ENCODE measurements around the gene USP32.
"Not testable (repeated sequence)": the region's sequence is repeated elsewhere in the genome, so short reads cannot be mapped to it uniquely, and the experiment has no call there.

The USP32 gene

DNA sequence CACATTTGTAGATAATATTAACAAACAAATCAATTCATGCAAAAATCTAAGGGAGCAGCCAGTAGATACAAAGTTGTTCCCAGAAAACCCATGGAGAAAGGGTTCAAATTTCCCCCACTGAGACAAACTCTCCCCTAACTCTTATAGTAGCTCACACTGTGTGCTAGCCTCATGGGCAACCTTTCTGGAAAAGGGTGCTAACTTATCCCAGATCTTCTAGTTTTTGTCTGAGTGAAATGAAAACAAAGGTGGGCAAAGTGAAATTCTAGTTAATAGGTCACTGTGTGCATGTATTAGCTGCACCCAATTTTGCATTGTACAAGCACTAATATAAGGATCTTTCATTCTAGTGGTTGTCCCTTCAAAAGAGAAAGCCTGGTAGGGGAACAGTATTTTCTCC, 9.9 kb upstream of the USP32 start:
- no peak for DNase-seq

- no peak for DNase-seq
Observed at GRCh38 chr17:60398227-60398959, 6.5 kb upstream of the USP32 start.

DNA sequence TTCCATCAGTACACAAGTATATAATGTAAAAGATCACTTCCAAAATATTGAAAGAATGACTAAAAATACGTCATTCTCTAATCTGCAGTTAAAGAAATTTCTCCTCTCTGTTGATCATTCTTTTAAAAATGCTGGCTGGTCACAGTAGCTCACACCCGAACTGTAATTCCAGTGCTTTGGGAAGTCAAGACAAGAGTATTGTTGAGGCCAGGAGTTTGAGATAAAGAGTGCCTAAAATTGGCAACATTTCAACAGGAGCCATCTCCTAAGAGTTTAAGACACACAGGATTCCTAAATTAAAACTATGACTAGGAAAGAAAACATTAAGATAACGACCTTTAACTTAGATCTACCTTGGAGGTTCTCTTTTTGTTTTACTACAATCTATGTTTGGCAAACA, 4.5 kb upstream of the USP32 start:
- no peak for DNase-seq

- no peak for DNase-seq
Observed at GRCh38 chr17:60395508-60396065, 3.7 kb upstream of the USP32 start.

GRCh38 chr17:60393840-60394723, 2.1 kb upstream of the USP32 start:
- DNase-seq, result no peak

- DNase-seq, result peak; percentile 64 to 87
Observed at GRCh38 chr17:60392845-60393702, 1.1 kb upstream of the USP32 start.

DNA sequence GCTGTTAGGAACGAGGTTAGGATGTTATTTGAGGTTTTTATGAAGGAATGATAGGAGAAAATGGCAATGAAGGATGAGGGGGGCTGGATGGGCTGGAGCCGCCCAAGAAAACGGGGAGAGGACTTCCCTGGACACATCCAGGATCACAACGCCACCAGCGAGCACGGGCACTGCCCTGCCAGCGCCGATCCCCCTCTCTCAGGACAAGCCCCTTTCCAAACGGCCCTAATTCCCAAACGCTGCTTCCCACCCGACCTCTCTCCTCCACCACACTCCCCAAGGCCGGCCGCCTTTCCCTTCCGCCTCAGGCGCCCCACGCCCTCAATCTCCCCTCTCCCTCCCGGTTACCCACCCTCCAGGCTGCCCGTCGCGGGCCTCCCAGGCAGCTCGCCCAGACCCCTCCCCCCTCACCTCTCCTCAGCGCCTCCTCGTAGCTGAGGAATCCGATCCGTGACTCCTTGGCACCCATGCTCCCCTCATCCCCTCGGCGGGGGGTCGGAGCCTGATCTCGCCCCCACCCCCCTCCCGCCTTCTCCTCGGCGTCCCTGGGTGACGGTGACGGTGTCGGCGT, 377 bp downstream of the USP32 start:
- no peak for DNase-seq

DNA sequence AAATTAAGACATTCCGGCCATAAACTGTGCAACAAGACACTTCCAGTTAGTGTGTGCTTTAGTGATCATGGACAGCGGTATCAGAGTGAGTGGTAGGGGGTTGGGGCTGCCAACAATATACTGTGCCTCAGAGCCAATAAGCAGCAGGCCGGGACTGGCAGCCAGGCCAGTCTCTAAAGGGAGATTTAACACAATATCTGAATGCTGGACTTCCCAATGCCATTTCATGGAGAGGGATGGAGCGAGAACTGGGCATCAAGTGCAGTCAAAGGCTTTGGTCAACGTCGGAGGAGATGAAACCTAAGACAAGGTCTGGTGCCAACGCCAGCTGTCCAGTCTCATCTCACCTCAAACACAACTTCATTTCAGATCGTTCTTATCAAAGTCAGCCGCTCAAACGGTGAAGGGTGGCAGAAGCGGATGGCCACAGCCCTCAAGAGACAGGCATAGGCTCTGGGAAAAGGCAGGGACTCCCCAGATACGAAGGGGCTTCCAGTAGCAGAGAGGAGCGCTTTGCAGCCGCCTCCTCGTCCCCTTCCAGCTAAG, 935 bp downstream of the USP32 start:
- peak; percentile 15 to 58 for DNase-seq

DNA sequence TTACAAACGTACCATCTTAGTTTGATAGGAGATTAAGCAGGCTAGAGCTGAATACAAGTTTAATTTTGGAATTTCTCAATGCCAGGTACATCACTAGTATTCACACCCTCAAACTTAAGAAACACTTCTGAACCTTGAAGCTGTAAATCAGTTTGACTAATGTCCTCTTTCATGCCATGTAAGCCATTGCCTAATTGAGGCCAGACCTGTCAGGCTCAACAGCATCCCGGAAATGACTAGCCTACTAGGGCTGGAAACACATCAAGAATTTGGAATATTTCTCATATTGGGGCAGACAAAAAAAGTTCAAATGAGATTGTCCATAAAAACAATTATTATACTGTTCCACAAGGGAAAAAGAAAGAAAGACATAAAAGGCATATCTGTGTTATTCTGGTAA, 1.7 kb downstream of the USP32 start:
- no peak for DNase-seq

GRCh38 chr17:60388742-60389141, 3.2 kb downstream of the USP32 start:
- DNase-seq, result no peak

DNA sequence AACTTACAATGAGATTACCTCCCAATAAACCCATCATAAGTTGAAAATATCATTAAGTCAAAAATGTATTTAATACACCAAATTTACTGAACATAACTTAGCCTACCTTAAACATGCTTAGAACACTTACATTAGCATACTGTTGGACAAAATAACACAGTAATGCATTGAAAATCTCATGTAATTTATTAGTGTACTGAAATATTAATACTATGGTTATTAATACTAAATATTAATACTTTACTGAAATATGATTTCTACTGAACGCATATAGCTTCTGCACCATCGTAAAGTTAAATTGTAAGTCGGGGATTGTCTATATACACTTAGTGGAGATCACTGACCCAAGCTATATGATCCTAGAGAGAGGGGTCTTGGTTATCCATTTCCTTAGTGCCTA, 4.3 kb downstream of the USP32 start:
- DNase-seq, result no peak

GRCh38 chr17:60386147-60387058, 5.5 kb downstream of the USP32 start:
- DNase-seq, result no peak

GRCh38 chr17:60384921-60385320, 7.0 kb downstream of the USP32 start:
- DNase-seq, result not testable (repeated sequence)

DNA sequence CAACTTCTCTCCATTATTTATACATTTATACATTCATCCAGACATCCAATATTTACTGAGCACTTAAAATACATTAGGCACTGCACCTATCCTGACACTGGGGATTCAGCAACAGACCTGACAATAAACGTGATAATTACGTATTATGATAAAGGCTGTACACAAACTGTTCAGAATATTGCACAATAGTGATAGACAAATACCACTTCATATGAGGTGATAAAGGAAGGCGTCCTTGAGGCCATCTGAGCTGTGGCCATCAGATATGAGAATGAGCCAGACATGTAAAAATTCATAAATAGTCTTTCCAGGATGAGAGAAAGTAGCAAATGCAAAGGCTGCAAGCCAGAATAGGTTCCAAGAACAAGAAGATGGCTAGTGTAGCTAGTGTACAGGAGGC, 8.6 kb downstream of the USP32 start:
- DNase-seq, result peak in 1 of 2 experiments; percentile 64

- DNase-seq, result no peak
Observed at GRCh38 chr17:60381958-60382357, 10.0 kb downstream of the USP32 start.

GRCh38 chr17:60379461-60379860, 12.5 kb downstream of the USP32 start:
- not testable (repeated sequence) for DNase-seq

- not testable (repeated sequence) for DNase-seq
Observed at GRCh38 chr17:60378187-60378586, 13.7 kb downstream of the USP32 start.

DNA sequence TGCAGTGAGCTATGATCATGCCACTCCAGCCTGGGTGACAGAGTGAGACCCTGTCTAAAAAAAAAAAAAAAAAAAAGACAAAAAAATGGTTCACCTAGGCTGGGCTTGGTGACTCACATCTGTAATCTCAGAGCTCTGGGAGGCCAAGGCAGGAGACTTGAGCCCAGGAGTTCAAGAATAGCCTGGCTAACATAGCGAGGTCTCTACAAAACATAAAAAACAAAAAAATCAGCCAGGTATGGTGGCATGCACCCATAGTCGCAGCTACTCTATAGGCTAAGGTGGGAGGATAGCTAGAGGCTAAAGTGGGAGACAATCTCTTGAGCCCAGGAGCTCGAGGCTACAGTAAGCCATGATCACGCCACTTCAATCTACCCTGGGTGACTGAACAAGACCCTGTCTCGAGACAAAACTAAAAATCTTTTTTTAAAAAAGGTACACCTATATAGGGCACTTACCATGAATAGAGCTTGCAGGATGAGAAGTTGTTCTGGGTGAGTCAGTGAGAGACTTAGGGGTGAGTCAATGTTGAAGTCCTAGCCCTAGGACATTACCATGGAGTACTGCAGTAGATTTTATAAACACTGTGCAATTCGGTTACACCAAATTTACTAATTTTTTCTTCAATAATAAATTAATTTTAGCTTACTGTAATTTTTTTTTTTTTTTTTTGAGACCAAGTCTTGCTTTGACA, 19.0 kb downstream of the USP32 start:
- no peak for DNase-seq

DNA sequence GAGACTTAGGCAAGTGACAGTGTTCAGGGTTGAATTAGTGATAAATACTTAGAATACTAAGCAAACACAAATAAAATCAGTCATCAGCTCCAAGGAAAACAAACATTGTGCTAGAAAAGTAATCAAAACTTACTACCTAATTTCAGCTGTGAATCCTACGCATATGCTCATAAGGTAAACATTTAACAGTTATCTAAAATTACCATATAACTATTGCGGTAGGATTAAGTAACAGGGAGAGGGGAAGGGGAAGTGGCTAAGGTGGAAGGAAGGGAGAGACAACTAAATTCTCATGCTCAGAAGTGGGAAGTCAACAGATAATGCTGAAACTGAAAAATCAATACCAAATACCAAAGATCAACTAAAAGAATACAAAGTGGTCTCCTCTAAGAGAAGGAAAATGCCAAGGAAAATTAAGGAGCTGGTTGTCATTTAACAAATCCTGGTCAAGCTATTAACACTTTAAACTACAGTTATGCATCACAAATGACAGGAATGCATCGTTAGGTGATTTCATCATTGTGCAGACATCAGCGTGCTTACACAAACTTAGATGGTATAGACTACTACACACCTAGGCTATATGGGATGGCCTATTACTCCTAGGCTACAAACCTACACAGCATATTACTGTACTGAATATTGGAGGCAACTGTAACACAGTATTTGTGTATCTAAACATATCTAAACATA, 20.0 kb downstream of the USP32 start:
- no peak for DNase-seq

- DNase-seq, result no peak
Observed at GRCh38 chr17:60371416-60371815, 20.5 kb downstream of the USP32 start.
